ENCODE data around the gene NIPAL4. TPM values are rescaled to one million over a fixed set of nuclear protein-coding genes. Genes with fewer than 3 reads are reported as not detected.

NIPAL4 gene
- total RNA-seq, 1 donor from 2014 or later = 22.7 TPM

GRCh38 chr5:157484768-157485167, 24.8 kb downstream of the NIPAL4 start:
- Histone ChIP-seq H3K36me3 (ENCODE audit: control insufficient read depth, insufficient read depth, low read length) (peaks cover 1% of the 10 kb centered on the region), H3K4me3 (ENCODE audit: low read depth, low read length) (no peak overlapping the region), H3K27me3 (ENCODE audit: control insufficient read depth, insufficient read depth, low read length) (no peaks in the 10 kb centered on the region)
- no peak for DNase-seq (ENCODE audit: low read depth)
- TF ChIP-seq, protein P1, sequence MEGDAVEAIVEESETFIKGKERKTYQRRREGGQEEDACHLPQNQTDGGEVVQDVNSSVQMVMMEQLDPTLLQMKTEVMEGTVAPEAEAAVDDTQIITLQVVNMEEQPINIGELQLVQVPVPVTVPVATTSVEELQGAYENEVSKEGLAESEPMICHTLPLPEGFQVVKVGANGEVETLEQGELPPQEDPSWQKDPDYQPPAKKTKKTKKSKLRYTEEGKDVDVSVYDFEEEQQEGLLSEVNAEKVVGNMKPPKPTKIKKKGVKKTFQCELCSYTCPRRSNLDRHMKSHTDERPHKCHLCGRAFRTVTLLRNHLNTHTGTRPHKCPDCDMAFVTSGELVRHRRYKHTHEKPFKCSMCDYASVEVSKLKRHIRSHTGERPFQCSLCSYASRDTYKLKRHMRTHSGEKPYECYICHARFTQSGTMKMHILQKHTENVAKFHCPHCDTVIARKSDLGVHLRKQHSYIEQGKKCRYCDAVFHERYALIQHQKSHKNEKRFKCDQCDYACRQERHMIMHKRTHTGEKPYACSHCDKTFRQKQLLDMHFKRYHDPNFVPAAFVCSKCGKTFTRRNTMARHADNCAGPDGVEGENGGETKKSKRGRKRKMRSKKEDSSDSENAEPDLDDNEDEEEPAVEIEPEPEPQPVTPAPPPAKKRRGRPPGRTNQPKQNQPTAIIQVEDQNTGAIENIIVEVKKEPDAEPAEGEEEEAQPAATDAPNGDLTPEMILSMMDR (IDR thresholded peaks at IDR 0.05; ENCODE audit: insufficient read depth, low read length, poor library complexity, severe bottlenecking) = no peak

- Histone ChIP-seq H3K4me3 (ENCODE audit: low read depth, low read length) (no peak overlapping the region), H3K36me3 (ENCODE audit: control insufficient read depth, insufficient read depth, low read length) (peaks cover 1% of the 10 kb centered on the region), H3K27me3 (ENCODE audit: control insufficient read depth, insufficient read depth, low read length) (no peaks in the 10 kb centered on the region)
- DNase-seq (ENCODE audit: low read depth) = no peak
- TF ChIP-seq, protein P1 (IDR thresholded peaks at IDR 0.05; ENCODE audit: insufficient read depth, low read length, poor library complexity, severe bottlenecking) = no peak
These were observed 25.3 kb downstream of the NIPAL4 start for GRCh38 chr5:157485340-157485739.

DNA sequence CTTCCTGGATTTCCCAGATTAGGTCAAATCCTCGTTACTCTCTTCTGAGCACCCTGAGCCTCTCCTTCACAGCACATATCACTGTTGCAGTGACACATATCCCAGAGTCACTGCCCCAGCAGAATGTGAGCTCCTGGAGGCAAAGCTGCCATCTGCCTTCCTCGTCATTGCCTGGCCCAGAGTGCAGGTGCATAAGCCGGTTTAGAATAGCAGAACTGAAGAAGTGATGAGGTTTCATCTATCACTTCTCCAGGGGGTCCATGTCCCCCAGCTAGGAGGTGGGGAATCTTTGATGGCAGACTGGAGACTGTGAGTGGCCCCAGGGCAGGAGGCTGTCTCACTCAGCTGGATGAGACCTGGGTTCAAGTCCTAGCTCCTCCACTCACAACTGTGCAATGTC, 25.8 kb downstream of the NIPAL4 start:
- Histone ChIP-seq H3K27me3 (ENCODE audit: control insufficient read depth, insufficient read depth, low read length) (no peaks in the 10 kb centered on the region), H3K4me3 (ENCODE audit: low read depth, low read length) (no peak overlapping the region), H3K36me3 (ENCODE audit: control insufficient read depth, insufficient read depth, low read length) (peaks cover 1% of the 10 kb centered on the region)
- DNase-seq (ENCODE audit: low read depth) = no peak
- TF ChIP-seq, protein P1 (IDR thresholded peaks at IDR 0.05; ENCODE audit: insufficient read depth, low read length, poor library complexity, severe bottlenecking) = no peak

DNA sequence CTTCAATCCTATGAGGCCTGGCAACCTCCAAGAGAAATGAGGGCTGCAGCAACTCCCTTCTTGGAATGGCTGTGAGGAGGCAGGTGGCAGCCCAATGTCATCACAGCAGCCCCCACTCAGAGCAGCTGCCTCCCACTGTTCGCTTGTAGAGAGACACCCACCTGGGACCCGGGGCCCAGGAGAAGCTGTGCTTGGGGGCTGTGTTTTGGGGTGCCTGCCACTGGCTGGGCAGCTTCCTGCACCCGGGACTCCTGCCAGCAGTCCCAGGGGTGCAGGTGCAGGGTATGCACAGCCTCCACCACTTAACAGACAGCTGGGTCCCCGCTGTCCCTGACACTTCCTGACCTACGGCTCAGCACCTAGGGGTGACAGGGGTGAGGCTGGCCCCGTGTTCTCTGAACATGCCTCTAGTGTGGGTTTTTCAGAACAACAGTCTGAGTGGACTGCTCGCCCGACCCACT, 26.2 kb downstream of the NIPAL4 start:
- no peak overlapping the region for H3K4me3 ChIP-seq (ENCODE audit: low read depth, low read length)
- H3K36me3 ChIP-seq (ENCODE audit: control insufficient read depth, insufficient read depth, low read length) = peaks cover 1% of the 10 kb centered on the region
- TF ChIP-seq, protein P1 (IDR thresholded peaks at IDR 0.05; ENCODE audit: insufficient read depth, low read length, poor library complexity, severe bottlenecking) = no peak
- DNase-seq (ENCODE audit: low read depth) = no peak
- no peaks in the 10 kb centered on the region for H3K27me3 ChIP-seq (ENCODE audit: control insufficient read depth, insufficient read depth, low read length)

- Histone ChIP-seq H3K4me3 (ENCODE audit: low read depth, low read length) (no peak overlapping the region), H3K36me3 (ENCODE audit: control insufficient read depth, insufficient read depth, low read length) (no peaks in the 10 kb centered on the region), H3K27me3 (ENCODE audit: control insufficient read depth, insufficient read depth, low read length) (no peaks in the 10 kb centered on the region)
- DNase-seq (ENCODE audit: low read depth) = no peak
- TF ChIP-seq, protein P1 (IDR thresholded peaks at IDR 0.05; ENCODE audit: insufficient read depth, low read length, poor library complexity, severe bottlenecking) = no peak
These were observed 26.8 kb downstream of the NIPAL4 start for GRCh38 chr5:157486861-157487260.

GRCh38 chr5:157487358-157487757, 27.3 kb downstream of the NIPAL4 start:
- no peaks in the 10 kb centered on the region for H3K36me3 ChIP-seq (ENCODE audit: control insufficient read depth, insufficient read depth, low read length)
- DNase-seq (ENCODE audit: low read depth) = no peak
- TF ChIP-seq, protein P1 (IDR thresholded peaks at IDR 0.05; ENCODE audit: insufficient read depth, low read length, poor library complexity, severe bottlenecking) = no peak

More at GRCh38 chr5:157487358-157487757, 27.3 kb downstream of the NIPAL4 start:
- Histone ChIP-seq H3K27me3 (ENCODE audit: control insufficient read depth, insufficient read depth, low read length) (no peaks in the 10 kb centered on the region), H3K4me3 (ENCODE audit: low read depth, low read length) (no peak overlapping the region)
